ENCODE measurements around the gene NRDE2.

Gene NRDE2

GRCh38 chr14:90276646-90277367 lies 54.9 kb downstream of the NRDE2 start:
- Histone ChIP-seq H3K9me3 (ENCODE audit: severe bottlenecking) (no peaks in the 10 kb centered on the region), H3K36me3 (ENCODE audit: low read depth) (peaks cover 18% of the 10 kb centered on the region), H3K4me1 (ENCODE audit: insufficient read depth, poor library complexity, severe bottlenecking) (peaks cover 11% of the 10 kb centered on the region), H3K4me3 (ENCODE audit: severe bottlenecking) (no peak overlapping the region), H3K27ac (ENCODE audit: poor library complexity, severe bottlenecking) (no peak overlapping the region), H3K27me3 (ENCODE audit: insufficient read depth, poor library complexity, severe bottlenecking) (no peaks in the 10 kb centered on the region)
- no peak for DNase-seq (ENCODE audit: low spot score)
- no peak for TF ChIP-seq CTCF (IDR thresholded peaks at IDR 0.05; ENCODE audit: poor library complexity, severe bottlenecking)
- no peak for ATAC-seq (ENCODE audit: low read depth)

- TF ChIP-seq CTCF (IDR thresholded peaks at IDR 0.05; ENCODE audit: poor library complexity, severe bottlenecking), result no peak
- ATAC-seq (ENCODE audit: low read depth) (no peak; the same call in 2 of the 3 replicates), DNase-seq (ENCODE audit: low spot score) (no peak)
- Histone ChIP-seq H3K27ac (ENCODE audit: poor library complexity, severe bottlenecking) (peak overlapping the region; percentile 27), H3K9me3 (ENCODE audit: severe bottlenecking) (no peaks in the 10 kb centered on the region), H3K4me1 (ENCODE audit: insufficient read depth, poor library complexity, severe bottlenecking) (peaks cover 5% of the 10 kb centered on the region), H3K36me3 (ENCODE audit: low read depth) (peaks cover 28% of the 10 kb centered on the region), H3K27me3 (ENCODE audit: insufficient read depth, poor library complexity, severe bottlenecking) (no peaks in the 10 kb centered on the region), H3K4me3 (ENCODE audit: severe bottlenecking) (no peak overlapping the region)
Measured at GRCh38 chr14:90275820-90276219, 55.9 kb downstream of the NRDE2 start.

- DNase-seq (ENCODE audit: low spot score) (no peak), ATAC-seq (ENCODE audit: low read depth) (peak; percentile 4)
- peaks cover 5% of the 10 kb centered on the region for H3K4me1 ChIP-seq (ENCODE audit: insufficient read depth, poor library complexity, severe bottlenecking)
- H3K27ac ChIP-seq (ENCODE audit: poor library complexity, severe bottlenecking), result peak overlapping the region; percentile 27
- H3K9me3 ChIP-seq (ENCODE audit: severe bottlenecking), result no peaks in the 10 kb centered on the region
- H3K36me3 ChIP-seq (ENCODE audit: low read depth), result peaks cover 32% of the 10 kb centered on the region
- H3K27me3 ChIP-seq (ENCODE audit: insufficient read depth, poor library complexity, severe bottlenecking), result no peaks in the 10 kb centered on the region
- no peak overlapping the region for H3K4me3 ChIP-seq (ENCODE audit: severe bottlenecking)
- TF ChIP-seq CTCF (IDR thresholded peaks at IDR 0.05; ENCODE audit: poor library complexity, severe bottlenecking), result no peak
Measured at GRCh38 chr14:90275458-90275814, 56.3 kb downstream of the NRDE2 start.

- H3K9me3 ChIP-seq (ENCODE audit: severe bottlenecking), result no peaks in the 10 kb centered on the region
- peaks cover 5% of the 10 kb centered on the region for H3K4me1 ChIP-seq (ENCODE audit: insufficient read depth, poor library complexity, severe bottlenecking)
- TF ChIP-seq CTCF (IDR thresholded peaks at IDR 0.05; ENCODE audit: poor library complexity, severe bottlenecking), result no peak
- DNase-seq (ENCODE audit: low spot score), result no peak
- no peaks in the 10 kb centered on the region for H3K27me3 ChIP-seq (ENCODE audit: insufficient read depth, poor library complexity, severe bottlenecking)
- H3K36me3 ChIP-seq (ENCODE audit: low read depth), result peaks cover 37% of the 10 kb centered on the region
- no peak overlapping the region for H3K4me3 ChIP-seq (ENCODE audit: severe bottlenecking)
- ATAC-seq (ENCODE audit: low read depth), result peak; percentile 73
- H3K27ac ChIP-seq (ENCODE audit: poor library complexity, severe bottlenecking), result peak overlapping the region; percentile 27
Measured at GRCh38 chr14:90274808-90275457, 56.8 kb downstream of the NRDE2 start.

- no peak for TF ChIP-seq CTCF (IDR thresholded peaks at IDR 0.05; ENCODE audit: poor library complexity, severe bottlenecking)
- Histone ChIP-seq H3K27me3 (ENCODE audit: insufficient read depth, poor library complexity, severe bottlenecking) (no peaks in the 10 kb centered on the region), H3K36me3 (ENCODE audit: low read depth) (peaks cover 46% of the 10 kb centered on the region), H3K9me3 (ENCODE audit: severe bottlenecking) (no peaks in the 10 kb centered on the region), H3K4me3 (ENCODE audit: severe bottlenecking) (no peak overlapping the region), H3K4me1 (ENCODE audit: insufficient read depth, poor library complexity, severe bottlenecking) (peaks cover 5% of the 10 kb centered on the region), H3K27ac (ENCODE audit: poor library complexity, severe bottlenecking) (peak overlapping the region; percentile 27)
- ATAC-seq (ENCODE audit: low read depth), result peak; percentile 30
- DNase-seq (ENCODE audit: low spot score), result no peak
Measured at GRCh38 chr14:90274019-90274418, 57.7 kb downstream of the NRDE2 start.
